ENCODE results near the gene NOP56.

Gene NOP56

GRCh38 chr20:2701671-2702081 lies 49.2 kb downstream of the NOP56 start:
- DNase-seq (ENCODE audit: low read depth) = no peak

GRCh38 chr20:2703716-2704475 lies 51.5 kb downstream of the NOP56 start:
- no peak for DNase-seq (ENCODE audit: low read depth)

GRCh38 chr20:2705931-2706645 lies 53.7 kb downstream of the NOP56 start:
- DNase-seq (ENCODE audit: low read depth) = no peak

GRCh38 chr20:2706688-2707352 lies 54.4 kb downstream of the NOP56 start:
- DNase-seq (ENCODE audit: low read depth) = no peak

- no peak for DNase-seq (ENCODE audit: low read depth)
These were observed 55.1 kb downstream of the NOP56 start for GRCh38 chr20:2707353-2708072.
